OCI-LY3 (cell line): ENCODE data around the gene MORN4.
A peak's percentile ranks its signal among the peaks of the same experiment; 100 is the strongest.
"Not testable (repeated sequence)": the region's sequence is repeated elsewhere in the genome, so short reads cannot be mapped to it uniquely, and the experiment has no call there.

ENCODE experiments used
- H2AFZ ChIP-seq: fragments of 200-600, 300-600 bp; shearing (Covaris generic); 2 replicates; pipeline ENCODE4 v1.6.0; 2014; ENCODE audit warnings: antibody characterized with exemption, low read depth, low read length
- H3K27ac ChIP-seq: fragments of 200-600, 300-600 bp; sonication (generic); 2 replicates; pipeline ENCODE4 v1.5.1; 2014; ENCODE audit warnings: mild to moderate bottlenecking, low read length, moderate library complexity, mixed read lengths
- H3K27me3 ChIP-seq: fragments of 200-600, 300-600 bp; sonication (generic); 2 replicates; pipeline ENCODE4 v1.6.1; 2014; ENCODE audit warnings: low read depth, low read length, mixed read lengths
- H3K36me3 ChIP-seq: fragments of 200-600, 300-600 bp; sonication (generic); replicated peaks from 2 replicates; pipeline ENCODE3; 2014; ENCODE audit warnings: low read depth, low read length, mixed read lengths
- H3K4me1 ChIP-seq: fragments of 300-600, 200-600 bp; sonication (generic); 2 replicates; pipeline ENCODE4 v1.6.1; 2014; ENCODE audit warnings: low read length, mixed read lengths
- H3K4me2 ChIP-seq: fragments of 200-600, 300-600 bp; sonication (generic); 2 replicates; pipeline ENCODE4 v1.6.1; 2014; ENCODE audit warnings: low read length, mixed read lengths
- H3K4me3 ChIP-seq: fragments of 300-600, 200-600 bp; sonication (generic); 2 replicates; pipeline ENCODE4 v1.5.1; 2014; ENCODE audit warnings: antibody characterized with exemption, mild to moderate bottlenecking, low read length, moderate library complexity
- H3K79me2 ChIP-seq: fragments of 300-600, 200-600 bp; shearing (Covaris generic); 2 replicates; pipeline ENCODE4 v1.6.1; 2014; ENCODE audit warnings: mild to moderate bottlenecking, low read length, mixed read lengths
- H3K9ac ChIP-seq: fragments of 300-600, 200-600 bp; shearing (Covaris generic); 2 replicates; pipeline ENCODE4 v1.6.0; 2014; ENCODE audit warnings: mild to moderate bottlenecking, low read length, moderate library complexity
- H3K9me3 ChIP-seq: fragments of 200-600, 300-600 bp; shearing (Covaris generic); 2 replicates; pipeline ENCODE4 v1.6.1; 2014; ENCODE audit warnings: low read length, mixed read lengths; ENCODE audit not compliant: insufficient read depth
- H4K20me1 ChIP-seq: fragments of 200-600, 300-600 bp; sonication (generic); 2 replicates; pipeline ENCODE4 v1.6.1; 2016; ENCODE audit warnings: low read length, mixed read lengths; ENCODE audit not compliant: insufficient read depth
- EZH2phosphoT487 ChIP-seq: fragments of 200-600 bp; shearing (Covaris generic); IDR thresholded peaks from 2 replicates; pipeline ENCODE4 v1.6.1; 2018; ENCODE audit warnings: antibody characterized with exemption, mixed run types, low read depth
- TF ChIP-seq, protein P1 (sequence below): fragments of 200-600, 300-600 bp; sonication (generic); IDR thresholded peaks from 2 replicates; pipeline ENCODE4 v1.5.1; 2014; ENCODE audit warnings: antibody characterized with exemption, low read length, low read depth

The MORN4 gene

GRCh38 chr10:97651773-97652172 lies 18.5 kb upstream of the MORN4 start:
- Histone ChIP-seq H3K9ac (no peak overlapping the region), H3K9me3 (no peaks in the 10 kb centered on the region), H4K20me1 (no peaks in the 10 kb centered on the region; the same call in 1 of the 2 replicates), H3K79me2 (peaks cover 20% of the 10 kb centered on the region), H2AFZ (no peak overlapping the region), H3K27ac (no peak overlapping the region), H3K4me1 (peaks cover 9% of the 10 kb centered on the region), H3K4me2 (no peak overlapping the region), H3K27me3 (no peaks in the 10 kb centered on the region), H3K4me3 (no peak overlapping the region), H3K36me3 (peaks cover 24% of the 10 kb centered on the region)
- TF ChIP-seq, protein P1, sequence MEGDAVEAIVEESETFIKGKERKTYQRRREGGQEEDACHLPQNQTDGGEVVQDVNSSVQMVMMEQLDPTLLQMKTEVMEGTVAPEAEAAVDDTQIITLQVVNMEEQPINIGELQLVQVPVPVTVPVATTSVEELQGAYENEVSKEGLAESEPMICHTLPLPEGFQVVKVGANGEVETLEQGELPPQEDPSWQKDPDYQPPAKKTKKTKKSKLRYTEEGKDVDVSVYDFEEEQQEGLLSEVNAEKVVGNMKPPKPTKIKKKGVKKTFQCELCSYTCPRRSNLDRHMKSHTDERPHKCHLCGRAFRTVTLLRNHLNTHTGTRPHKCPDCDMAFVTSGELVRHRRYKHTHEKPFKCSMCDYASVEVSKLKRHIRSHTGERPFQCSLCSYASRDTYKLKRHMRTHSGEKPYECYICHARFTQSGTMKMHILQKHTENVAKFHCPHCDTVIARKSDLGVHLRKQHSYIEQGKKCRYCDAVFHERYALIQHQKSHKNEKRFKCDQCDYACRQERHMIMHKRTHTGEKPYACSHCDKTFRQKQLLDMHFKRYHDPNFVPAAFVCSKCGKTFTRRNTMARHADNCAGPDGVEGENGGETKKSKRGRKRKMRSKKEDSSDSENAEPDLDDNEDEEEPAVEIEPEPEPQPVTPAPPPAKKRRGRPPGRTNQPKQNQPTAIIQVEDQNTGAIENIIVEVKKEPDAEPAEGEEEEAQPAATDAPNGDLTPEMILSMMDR = no peak
- TF ChIP-seq EZH2phosphoT487 = no peak

- H3K27ac ChIP-seq = no peak overlapping the region
These were observed 17.4 kb upstream of the MORN4 start for GRCh38 chr10:97650726-97651125.

GRCh38 chr10:97649405-97649750 lies 16.1 kb upstream of the MORN4 start:
- not testable (repeated sequence) for H2AFZ ChIP-seq, H3K27ac ChIP-seq, H3K4me1 ChIP-seq, H3K9me3 ChIP-seq, H3K4me3 ChIP-seq, H3K9ac ChIP-seq, H4K20me1 ChIP-seq, H3K4me2 ChIP-seq, H3K27me3 ChIP-seq
- Histone ChIP-seq H3K36me3 (peaks cover 19% of the 10 kb centered on the region), H3K79me2 (peaks cover 24% of the 10 kb centered on the region)

More at GRCh38 chr10:97650726-97651125, 17.4 kb upstream of the MORN4 start:
- Histone ChIP-seq H3K27me3 (no peaks in the 10 kb centered on the region), H4K20me1 (no peaks in the 10 kb centered on the region; the same call in 1 of the 2 replicates), H3K36me3 (peaks cover 15% of the 10 kb centered on the region), H3K4me1 (peaks cover 9% of the 10 kb centered on the region), H2AFZ (no peak overlapping the region), H3K4me2 (no peak overlapping the region), H3K9ac (no peak overlapping the region), H3K79me2 (peaks cover 20% of the 10 kb centered on the region), H3K9me3 (no peaks in the 10 kb centered on the region), H3K4me3 (no peak overlapping the region)
- TF ChIP-seq EZH2phosphoT487 = no peak
- TF ChIP-seq, protein P1 = no peak

- Histone ChIP-seq H3K9me3 (no peaks in the 10 kb centered on the region), H3K27me3 (no peaks in the 10 kb centered on the region), H3K4me3 (no peak overlapping the region), H3K9ac (no peak overlapping the region), H3K4me2 (peak overlapping the region; percentile 20; the same call in 1 of the 2 replicates), H3K79me2 (peaks cover 26% of the 10 kb centered on the region), H3K4me1 (peaks cover 9% of the 10 kb centered on the region), H2AFZ (no peak overlapping the region), H3K27ac (no peak overlapping the region; the same call in 1 of the 2 replicates), H3K36me3 (peaks cover 15% of the 10 kb centered on the region), H4K20me1 (no peaks in the 10 kb centered on the region; the same call in 1 of the 2 replicates)
- TF ChIP-seq, protein P1 = no peak
- TF ChIP-seq EZH2phosphoT487 = no peak
These were observed 15.5 kb upstream of the MORN4 start for GRCh38 chr10:97648562-97649404.
